Gastroesophageal sphincter (tissue), 3 donors: Measurements from ENCODE around the gene ZDBF2.

Experiments used
- CTCF ChIP-seq, 4 experiments: fragments of 200-600 bp in 2 of 4; fragments of 450-650 bp in 2 of 4; sonication (generic) in 1 of 4; IDR thresholded peaks; one replicate each; pipeline ENCODE4 v1.5.1; 2017 to 2019; ENCODE audit warnings: antibody characterized with exemption in 4 of 4, mild to moderate bottlenecking in 2 of 4, moderate library complexity in 2 of 4
- EP300 ChIP-seq: sonication (generic); formaldehyde crosslinking; IDR thresholded peaks from one replicate; pipeline ENCODE4 v1.6.1; 2017; ENCODE audit warnings: antibody characterized with exemption, mild to moderate bottlenecking
- POLR2A ChIP-seq, 2 donors: fragments of 450-650 bp; IDR thresholded peaks; one replicate each; pipeline ENCODE4 v1.6.1; 2017; ENCODE audit warnings: antibody characterized with exemption in 2 of 2, mild to moderate bottlenecking in 2 of 2, moderate library complexity in 1 of 2
- POLR2AphosphoS5 ChIP-seq: sonication (generic); formaldehyde crosslinking; IDR thresholded peaks from one replicate; pipeline ENCODE4 v1.6.1; 2017; ENCODE audit warnings: antibody characterized with exemption

- no peak for TF ChIP-seq CTCF (IDR thresholded peaks at IDR 0.05)
- TF ChIP-seq EP300, result no peak
- TF ChIP-seq POLR2AphosphoS5, result no peak
- no peak for TF ChIP-seq POLR2A (IDR thresholded peaks at IDR 0.05)
Measured at GRCh38 chr2:206267567-206267966, 6.9 kb upstream of the ZDBF2 start.
